Thyroid gland (tissue), 4 donors: ENCODE measurements around the gene SIX5.

Experiments
- POLR2A ChIP-seq, 2 donors: fragments of 450-650 bp; IDR thresholded peaks; one replicate each; pipeline ENCODE4 v1.6.1; 2017; ENCODE audit warnings: antibody characterized with exemption in 2 of 2, mild to moderate bottlenecking in 2 of 2, moderate library complexity in 1 of 2
- TF ChIP-seq, protein P1 (sequence below), 6 experiments: fragments of 200-600 bp in 3 of 6; fragments of 450-650 bp in 3 of 6; sonication (generic) in 3 of 6; IDR thresholded peaks; one replicate each; pipeline ENCODE4 v1.5.1; 2016 to 2019; ENCODE audit warnings: antibody characterized with exemption in 6 of 6, mild to moderate bottlenecking in 2 of 6, inconsistent platforms in 1 of 6, moderate library complexity in 1 of 6

- TF ChIP-seq POLR2A (IDR thresholded peaks at IDR 0.05) = no peak
- TF ChIP-seq, protein P1, sequence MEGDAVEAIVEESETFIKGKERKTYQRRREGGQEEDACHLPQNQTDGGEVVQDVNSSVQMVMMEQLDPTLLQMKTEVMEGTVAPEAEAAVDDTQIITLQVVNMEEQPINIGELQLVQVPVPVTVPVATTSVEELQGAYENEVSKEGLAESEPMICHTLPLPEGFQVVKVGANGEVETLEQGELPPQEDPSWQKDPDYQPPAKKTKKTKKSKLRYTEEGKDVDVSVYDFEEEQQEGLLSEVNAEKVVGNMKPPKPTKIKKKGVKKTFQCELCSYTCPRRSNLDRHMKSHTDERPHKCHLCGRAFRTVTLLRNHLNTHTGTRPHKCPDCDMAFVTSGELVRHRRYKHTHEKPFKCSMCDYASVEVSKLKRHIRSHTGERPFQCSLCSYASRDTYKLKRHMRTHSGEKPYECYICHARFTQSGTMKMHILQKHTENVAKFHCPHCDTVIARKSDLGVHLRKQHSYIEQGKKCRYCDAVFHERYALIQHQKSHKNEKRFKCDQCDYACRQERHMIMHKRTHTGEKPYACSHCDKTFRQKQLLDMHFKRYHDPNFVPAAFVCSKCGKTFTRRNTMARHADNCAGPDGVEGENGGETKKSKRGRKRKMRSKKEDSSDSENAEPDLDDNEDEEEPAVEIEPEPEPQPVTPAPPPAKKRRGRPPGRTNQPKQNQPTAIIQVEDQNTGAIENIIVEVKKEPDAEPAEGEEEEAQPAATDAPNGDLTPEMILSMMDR (IDR thresholded peaks at IDR 0.05) = no peak
Measured at GRCh38 chr19:45763691-45764294, 5.3 kb downstream of the SIX5 start.
